PC-9 (cell line): ENCODE results near the gene PURA. TPM values are rescaled to one million over a fixed set of nuclear protein-coding genes. Genes with fewer than 3 reads are reported as not detected.

Experiments
- BruUV-seq: library from RNA; stranded (reverse); fragments of 400-500 nt; replicated peaks from 2 replicates; lab custom pipeline; 2021; lab: Mats Ljungman, UMichigan
- CTCF ChIA-PET: fragments of 300-600 bp; sonication (Branson Sonifier 250); formaldehyde crosslinking; loops from one replicate; lab custom pipeline; 2022; ENCODE audit warnings: antibody characterized with exemption; lab: Charles Lee
- POLR2A ChIA-PET: fragments of 300-600 bp; sonication (Branson Sonifier 250); formaldehyde crosslinking; loops from one replicate; lab custom pipeline; 2022; ENCODE audit warnings: antibody characterized with exemption; ENCODE audit not compliant: unreplicated experiment; lab: Charles Lee
- DNase-seq, 2 experiments: peaks; one replicate each; pipeline versions ENCODE4 v3.0.0 to v3.0.0-alpha.2; 2015 to 2022; ENCODE audit warnings: mixed read lengths in 1 of 2
- H2AFZ ChIP-seq: fragments of 200-600 bp; sonication (generic); 2 replicates; pipeline ENCODE4 v1.8.1; 2017; ENCODE audit warnings: antibody characterized with exemption
- H3F3A ChIP-seq: fragments of 200-600 bp; sonication (generic); 2 replicates; pipeline ENCODE4 v1.8.1; 2017; ENCODE audit warnings: antibody characterized with exemption, mild to moderate bottlenecking, low read depth; ENCODE audit not compliant: insufficient read depth
- H3K27ac ChIP-seq: fragments of 200-600 bp; sonication (generic); 2 replicates; pipeline ENCODE4 v1.6.1; 2016; ENCODE audit warnings: mixed run types
- H3K27me3 ChIP-seq: fragments of 200-600 bp; sonication (generic); 2 replicates; pipeline ENCODE4 v1.6.1; 2016; ENCODE audit warnings: low read depth, mixed run types; ENCODE audit not compliant: insufficient read depth
- H3K36me3 ChIP-seq: fragments of 200-600 bp; sonication (generic); 2 replicates; pipeline ENCODE4 v1.6.1; 2016; ENCODE audit warnings: low read depth, mixed run types
- H3K4me1 ChIP-seq: fragments of 200-600 bp; sonication (generic); replicated peaks from 2 replicates; pipeline ENCODE4 v1.6.1; 2016; ENCODE audit warnings: mixed run types; ENCODE audit not compliant: insufficient read depth
- H3K4me2 ChIP-seq: fragments of 200-600 bp; sonication (generic); 2 replicates; pipeline ENCODE4 v1.6.1; 2017; ENCODE audit warnings: mixed run types
- H3K4me3 ChIP-seq: fragments of 200-600 bp; sonication (generic); 2 replicates; pipeline ENCODE4 v1.6.1; 2016; ENCODE audit warnings: mixed run types
- H3K79me2 ChIP-seq: fragments of 200-600 bp; sonication (generic); 2 replicates; pipeline ENCODE4 v1.6.1; 2017; ENCODE audit warnings: low read depth, mixed run types
- H3K9me2 ChIP-seq: fragments of 200-600 bp; sonication (generic); 2 replicates; pipeline ENCODE4 v1.8.1; 2017; ENCODE audit warnings: mild to moderate bottlenecking; ENCODE audit not compliant: insufficient read depth
- H3K9me3 ChIP-seq: fragments of 200-600 bp; sonication (generic); 2 replicates; pipeline ENCODE4 v1.8.1; 2016; ENCODE audit warnings: low read depth; ENCODE audit not compliant: insufficient read depth
- H4K20me1 ChIP-seq: fragments of 200-600 bp; sonication (generic); 2 replicates; pipeline ENCODE4 v1.8.1; 2017; ENCODE audit not compliant: insufficient read depth
- CTCF ChIP-seq: fragments of 200-600 bp; sonication (generic); conservative IDR thresholded peaks from 2 replicates; pipeline ENCODE4 v1.6.1; 2017; ENCODE audit warnings: mixed run types, antibody characterized with exemption, mild to moderate bottlenecking, moderate library complexity
- EZH2 ChIP-seq: fragments of 200-600 bp; sonication (generic); IDR thresholded peaks from 2 replicates; pipeline ENCODE4 v1.8.0; 2017; ENCODE audit warnings: antibody characterized with exemption, low read depth
- intact Hi-C: fragments of 100-400 bp; cut with micrococcal nuclease; formaldehyde crosslinking; loops from one replicate; pipeline ENCODE4 v1.10.0; 2022; ENCODE audit not compliant: unreplicated experiment
- total RNA-seq: library from RNA; stranded (reverse); gene quantifications from 2 replicates; pipeline ENCODE4 v1.2.3, GENCODE V29; 2021

The PURA gene
- total RNA-seq, 1 experiment from 2014 or later: 13.6 TPM

GRCh38 chr5:140172483-140172882 lies 58.6 kb downstream of the PURA start:
- ChIA-PET POLR2A (no interaction called here), CTCF (no interaction called here)
- Histone ChIP-seq H3K4me3 (no peak overlapping the region), H4K20me1 (no peaks in the 10 kb centered on the region), H3K4me1 (peaks cover 19% of the 10 kb centered on the region), H3K4me2 (no peak overlapping the region), H3K79me2 (no peaks in the 10 kb centered on the region), H3K9me3 (no peaks in the 10 kb centered on the region), H3F3A (peaks cover 19% of the 10 kb centered on the region), H2AFZ (no peak overlapping the region), H3K27ac (no peak overlapping the region), H3K27me3 (no peaks in the 10 kb centered on the region), H3K9me2 (no peaks in the 10 kb centered on the region), H3K36me3 (no peaks in the 10 kb centered on the region)
- no TSS peak for BruUV-seq
- intact Hi-C loops: no loop called here
- TF ChIP-seq CTCF: no peak
- no peak for DNase-seq

DNA sequence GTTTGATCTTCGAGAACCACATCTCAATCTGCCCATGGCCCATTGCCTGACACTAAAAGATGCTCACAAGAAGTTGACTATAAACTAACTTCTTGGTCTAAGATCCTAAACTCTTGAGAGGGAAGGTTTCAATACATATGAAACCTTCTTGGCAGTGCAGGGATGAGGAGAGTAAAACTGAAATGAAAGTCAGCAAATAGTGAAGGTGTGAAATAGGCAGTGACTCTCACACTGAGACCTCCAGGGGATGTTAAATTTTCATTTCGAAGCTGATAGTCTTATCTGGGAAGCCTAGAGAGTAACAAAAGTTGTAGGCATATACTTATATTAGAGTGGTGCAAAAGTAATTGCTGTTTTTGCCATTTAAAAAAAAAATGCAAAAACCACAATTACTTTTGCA lies 60.1 kb downstream of the PURA start:
- Histone ChIP-seq H2AFZ (no peak overlapping the region), H4K20me1 (no peaks in the 10 kb centered on the region), H3K36me3 (no peaks in the 10 kb centered on the region), H3K4me2 (no peak overlapping the region), H3K27me3 (no peaks in the 10 kb centered on the region), H3K9me3 (no peaks in the 10 kb centered on the region), H3K9me2 (no peaks in the 10 kb centered on the region), H3K79me2 (no peaks in the 10 kb centered on the region), H3F3A (peaks cover 19% of the 10 kb centered on the region), H3K4me3 (no peak overlapping the region), H3K27ac (no peak overlapping the region), H3K4me1 (peaks cover 26% of the 10 kb centered on the region)
- no peak for DNase-seq
- TF ChIP-seq CTCF: no peak
- TF ChIP-seq EZH2: no peak
- ChIA-PET POLR2A (no interaction called here), CTCF (no interaction called here)
- intact Hi-C loops: no loop called here
- BruUV-seq: no TSS peak

- ChIA-PET POLR2A (no interaction called here), CTCF (no interaction called here)
- no peaks in the 10 kb centered on the region for H3K79me2 ChIP-seq
- H4K20me1 ChIP-seq: no peaks in the 10 kb centered on the region
- peaks cover 19% of the 10 kb centered on the region for H3F3A ChIP-seq
- no peaks in the 10 kb centered on the region for H3K36me3 ChIP-seq
- intact Hi-C loops: loop anchor here (5.0 kb wide), 3 partner anchors 68 to 548 kb away; no protein-coding TSS in a partner anchor
- H3K4me3 ChIP-seq: peak within 1 kb of the TSS; percentile 99
- DNase-seq: peak; percentile 83 to 97
- no peaks in the 10 kb centered on the region for H3K27me3 ChIP-seq
- TF ChIP-seq EZH2 (no peak), CTCF (no peak)
- peak within 1 kb of the TSS; percentile 51 for H3K27ac ChIP-seq
- H3K9me3 ChIP-seq: no peaks in the 10 kb centered on the region
- H2AFZ ChIP-seq: peak within 1 kb of the TSS; percentile 99
- peaks cover 22% of the 10 kb centered on the region for H3K4me1 ChIP-seq
- BruUV-seq: TSS peak; percentile 94
- H3K4me2 ChIP-seq: peak within 1 kb of the TSS; percentile 99
- H3K9me2 ChIP-seq: no peaks in the 10 kb centered on the region
Measured at GRCh38 chr5:140174465-140175366, 60.8 kb downstream of the PURA start, which contains the start of gene CYSTM1. TSS of gene CYSTM1 (plus strand) at chr5:140175188. CDS start at chr5:140194466, 19,278 bp downstream.

Other genes starting within 250 kb of the PURA start
- not detected in 2 replicates for gene NRG2, start 70.8 kb upstream of the PURA start, total RNA-seq
- gene IGIP, start 11.8 kb downstream of the PURA start, total RNA-seq: 6.2 and 7.5 TPM in 2 replicates
- gene CYSTM1, start 61.1 kb downstream of the PURA start, total RNA-seq: 27.2 and 29.8 TPM in 2 replicates
- gene PFDN1, start 189.0 kb downstream of the PURA start, total RNA-seq: 62.7 and 69.1 TPM in 2 replicates
- 8.5 and 9.0 TPM in 2 replicates for gene HBEGF, start 232.5 kb downstream of the PURA start, total RNA-seq
- gene SLC4A9, start 246.1 kb downstream of the PURA start, total RNA-seq: 0.20 and 0.53 TPM in 2 replicates